ENCODE data around the gene MT1H.

The MT1H gene

GRCh38 chr16:56626685-56627084 lies 42.9 kb upstream of the MT1H start:
- TF ChIP-seq CTCF (IDR thresholded peaks at IDR 0.05; ENCODE audit: low read depth, low read length), result no peak
- peak overlapping the region; percentile 57 for H3K4me3 ChIP-seq (ENCODE audit: low read depth, low read length)

- TF ChIP-seq CTCF (IDR thresholded peaks at IDR 0.05; ENCODE audit: low read depth, low read length), result no peak
- no peak overlapping the region for H3K4me3 ChIP-seq (ENCODE audit: low read depth, low read length)
These were observed 40.9 kb upstream of the MT1H start for GRCh38 chr16:56628486-56629350.

- TF ChIP-seq CTCF (IDR thresholded peaks at IDR 0.05; ENCODE audit: low read depth, low read length), result no peak
- H3K4me3 ChIP-seq (ENCODE audit: low read depth, low read length), result no peak overlapping the region
These were observed 40.1 kb upstream of the MT1H start for GRCh38 chr16:56629531-56629930.

- no peak overlapping the region for H3K4me3 ChIP-seq (ENCODE audit: low read depth, low read length)
These were observed 39.5 kb upstream of the MT1H start for GRCh38 chr16:56630134-56630533.

GRCh38 chr16:56631197-56631596 lies 38.4 kb upstream of the MT1H start:
- TF ChIP-seq CTCF (IDR thresholded peaks at IDR 0.05; ENCODE audit: low read depth, low read length), result no peak
- H3K4me3 ChIP-seq (ENCODE audit: low read depth, low read length), result no peak overlapping the region

More at GRCh38 chr16:56630134-56630533, 39.5 kb upstream of the MT1H start:
- no peak for TF ChIP-seq CTCF (IDR thresholded peaks at IDR 0.05; ENCODE audit: low read depth, low read length)

- TF ChIP-seq CTCF (IDR thresholded peaks at IDR 0.05; ENCODE audit: low read depth, low read length), result no peak
- H3K4me3 ChIP-seq (ENCODE audit: low read depth, low read length), result no peak overlapping the region
These were observed 37.8 kb upstream of the MT1H start for GRCh38 chr16:56631832-56632155.

GRCh38 chr16:56632156-56632847 lies 37.3 kb upstream of the MT1H start, which contains the start of gene MT1M:
TSS of gene MT1M (plus strand) at chr16:56632659. CDS start at chr16:56632732, 73 bp downstream.
- no peak for TF ChIP-seq CTCF (IDR thresholded peaks at IDR 0.05; ENCODE audit: low read depth, low read length)
- no peak within 1 kb of the TSS for H3K4me3 ChIP-seq (ENCODE audit: low read depth, low read length)

All from WI38 (cell line).